ENCODE data around the gene ZNF618.
"Not testable (repeated sequence)": the region's sequence is repeated elsewhere in the genome, so short reads cannot be mapped to it uniquely, and the experiment has no call there.

The ZNF618 gene

GRCh38 chr9:114082763-114083412 is 206.8 kb downstream of the ZNF618 start:
- not testable (repeated sequence) for DNase-seq (ENCODE audit: low spot score)

DNA sequence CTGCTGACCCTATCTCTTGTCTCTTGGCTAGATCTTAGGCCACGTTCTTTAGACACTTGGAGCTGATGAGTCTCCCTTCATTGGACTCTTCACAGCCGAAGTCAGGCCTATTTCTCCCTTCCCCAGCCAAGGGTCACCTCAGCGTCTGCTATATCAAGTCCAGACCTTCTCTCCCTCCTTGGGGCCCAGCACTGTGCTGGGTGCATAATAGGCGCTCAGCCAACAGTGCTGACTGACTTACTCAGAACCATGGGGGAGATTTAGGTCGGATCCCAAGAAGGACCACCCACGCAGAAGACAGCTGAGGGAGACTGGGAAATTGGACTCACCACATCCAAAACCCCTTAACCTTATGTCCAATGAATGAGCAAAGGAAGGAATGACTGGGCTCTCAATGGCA is 207.6 kb downstream of the ZNF618 start:
- DNase-seq (ENCODE audit: low spot score), result no peak

DNA sequence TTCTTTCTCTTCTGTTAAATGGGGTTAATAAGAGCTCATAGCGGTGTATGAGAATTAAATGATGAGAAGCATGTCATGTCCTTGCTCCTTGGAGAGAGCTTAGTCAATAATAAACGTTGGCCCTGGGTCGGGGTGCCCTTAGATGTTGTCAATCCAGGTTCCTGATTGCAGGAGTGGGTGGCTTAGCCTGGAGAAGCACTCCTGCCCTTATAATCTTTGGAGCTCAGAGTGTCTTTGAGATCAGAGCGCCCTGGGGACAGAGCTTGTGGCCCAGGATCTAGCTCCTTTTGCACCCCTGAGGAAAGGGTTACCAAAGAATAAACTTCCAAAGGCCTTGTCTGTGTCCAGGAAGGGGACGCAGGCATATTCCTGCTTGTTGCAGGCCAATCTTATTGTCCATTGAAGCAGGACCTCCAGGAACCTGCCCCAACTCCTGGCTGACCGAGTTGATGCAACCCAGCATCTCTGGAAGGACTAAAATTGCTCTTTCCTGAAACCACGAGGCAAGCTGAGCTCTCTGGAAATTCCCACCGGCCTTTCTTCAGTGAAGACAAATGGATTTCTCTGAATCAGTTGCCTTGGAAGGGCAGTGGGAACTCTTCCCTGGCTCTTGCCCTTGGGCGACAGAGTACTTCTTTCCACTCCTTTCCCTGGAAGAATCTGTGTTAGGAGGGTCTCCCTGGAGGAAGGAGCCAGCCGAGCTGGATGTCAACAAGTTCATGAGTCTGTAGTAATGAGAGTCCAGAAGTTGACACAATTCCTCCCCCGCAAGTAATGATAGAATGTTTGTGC is 208.4 kb downstream of the ZNF618 start:
- DNase-seq (ENCODE audit: low spot score), result no peak

DNA sequence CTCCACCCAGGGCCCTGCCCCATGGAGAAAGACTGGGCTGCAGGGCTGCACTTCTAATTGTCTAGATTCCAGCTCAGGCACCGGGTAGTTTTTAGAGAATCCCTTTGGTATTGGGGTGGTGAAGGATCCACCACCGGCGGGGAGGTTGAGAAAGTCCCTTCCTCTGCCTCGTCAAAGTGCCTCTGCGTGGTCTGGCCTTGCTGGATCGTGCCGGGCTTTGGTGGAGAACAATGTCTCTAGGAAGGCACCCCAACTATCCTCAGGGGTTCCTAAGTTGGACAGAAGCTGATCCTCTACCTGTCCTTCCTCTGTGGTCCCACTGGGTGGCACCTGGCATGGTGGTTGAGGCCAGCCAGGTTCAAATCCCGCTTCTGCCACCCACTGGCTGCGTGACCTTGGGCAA is 209.3 kb downstream of the ZNF618 start:
- no peak for DNase-seq (ENCODE audit: low spot score)

DNA sequence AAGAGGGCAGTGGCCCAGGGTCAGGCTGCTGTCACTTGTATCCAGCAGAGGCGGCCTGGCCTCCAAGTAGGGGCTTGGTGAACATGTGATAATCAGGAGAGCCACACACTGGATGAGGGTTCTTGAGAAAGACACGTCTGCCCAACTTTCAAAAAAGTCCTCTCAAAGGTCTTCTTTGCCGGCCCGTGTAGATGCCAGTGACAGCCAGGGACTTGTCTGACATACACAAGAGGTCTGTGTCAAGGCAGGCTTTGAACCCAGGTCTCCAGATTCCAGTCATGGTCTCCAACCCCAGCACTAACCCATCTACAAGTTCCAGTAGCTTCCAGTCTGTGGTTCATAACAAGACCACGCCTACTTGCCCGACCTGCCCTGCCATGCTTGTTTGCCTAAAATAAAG is 209.9 kb downstream of the ZNF618 start:
- no peak for DNase-seq (ENCODE audit: low spot score)

- no peak for DNase-seq (ENCODE audit: low spot score)
These were observed 210.5 kb downstream of the ZNF618 start for GRCh38 chr9:114086607-114087006.

- no peak for DNase-seq (ENCODE audit: low spot score)
These were observed 211.6 kb downstream of the ZNF618 start for GRCh38 chr9:114087721-114088120.

- no peak for DNase-seq (ENCODE audit: low spot score)
These were observed 212.6 kb downstream of the ZNF618 start for GRCh38 chr9:114088571-114089170.

GRCh38 chr9:114089206-114089840 is 213.2 kb downstream of the ZNF618 start:
- no peak for DNase-seq (ENCODE audit: low spot score)

- no peak for DNase-seq (ENCODE audit: low spot score)
These were observed 214.7 kb downstream of the ZNF618 start for GRCh38 chr9:114090798-114091197.

DNA sequence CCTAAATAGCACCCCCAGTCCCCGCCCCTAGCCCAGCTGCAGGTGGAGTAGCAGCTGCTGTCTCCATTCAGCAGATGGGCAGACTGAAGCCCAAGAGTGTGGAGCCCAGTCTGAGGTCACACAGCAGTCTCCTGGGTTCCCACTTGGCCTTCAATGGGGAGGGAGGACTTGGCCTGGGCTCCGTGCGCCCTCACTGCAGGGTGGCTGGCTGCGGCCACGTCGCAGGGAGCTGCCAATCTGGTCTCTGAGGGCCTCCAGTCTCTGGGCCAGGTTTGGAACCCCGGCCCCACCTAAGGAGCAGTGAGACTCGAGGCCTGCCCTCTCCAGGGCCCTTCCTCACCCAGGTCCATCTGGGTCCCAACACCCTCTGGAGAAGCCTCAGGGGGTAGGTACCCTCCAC is 215.6 kb downstream of the ZNF618 start:
- no peak for DNase-seq (ENCODE audit: low spot score)

DNA sequence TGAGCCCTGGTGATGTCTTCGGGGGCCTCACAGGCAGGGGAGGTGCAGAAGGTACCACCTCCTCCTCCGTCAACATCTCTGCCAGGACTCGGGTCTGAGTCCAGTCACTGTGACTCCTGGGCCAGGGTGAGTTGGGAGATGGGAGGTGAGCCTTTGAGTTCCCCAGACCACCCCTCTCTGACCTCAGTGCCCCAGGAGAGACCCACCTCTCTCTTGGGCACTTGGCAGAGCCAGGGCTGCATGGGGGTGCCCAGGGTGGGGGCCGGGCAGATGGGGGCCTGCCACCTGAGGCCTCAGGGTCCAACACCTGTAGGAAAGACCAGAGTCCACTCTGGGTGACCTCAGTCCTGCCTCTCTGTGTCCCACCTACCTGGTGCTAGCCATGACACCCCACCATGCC is 216.2 kb downstream of the ZNF618 start:
- no peak for DNase-seq (ENCODE audit: low spot score)

DNA sequence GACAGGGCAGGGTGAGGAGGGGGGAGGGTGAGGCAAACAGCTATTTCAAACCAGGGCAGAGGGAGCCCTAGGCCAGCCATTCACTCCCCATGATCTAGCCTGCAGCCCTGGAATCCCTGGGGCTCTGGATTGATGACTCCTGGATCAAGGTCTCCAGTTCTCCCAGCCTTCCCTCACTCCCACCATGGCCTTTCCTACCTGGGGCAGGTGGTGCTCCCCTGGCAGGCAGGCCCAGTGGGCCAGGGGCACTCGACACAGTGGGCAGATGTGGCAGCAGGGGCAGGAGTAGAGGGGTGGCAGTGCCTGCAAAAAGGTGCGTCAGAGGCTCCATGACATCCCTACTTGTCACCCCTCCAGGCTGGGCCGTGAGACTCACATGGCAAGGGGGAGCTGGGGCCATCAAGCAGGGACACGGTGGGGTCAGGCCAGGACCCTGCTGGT is 216.9 kb downstream of the ZNF618 start:
- no peak for DNase-seq (ENCODE audit: low spot score)

- DNase-seq (ENCODE audit: low spot score), result no peak
These were observed 217.8 kb downstream of the ZNF618 start for GRCh38 chr9:114093761-114094505.

- DNase-seq (ENCODE audit: low spot score), result no peak
These were observed 218.9 kb downstream of the ZNF618 start for GRCh38 chr9:114094971-114095370.

DNA sequence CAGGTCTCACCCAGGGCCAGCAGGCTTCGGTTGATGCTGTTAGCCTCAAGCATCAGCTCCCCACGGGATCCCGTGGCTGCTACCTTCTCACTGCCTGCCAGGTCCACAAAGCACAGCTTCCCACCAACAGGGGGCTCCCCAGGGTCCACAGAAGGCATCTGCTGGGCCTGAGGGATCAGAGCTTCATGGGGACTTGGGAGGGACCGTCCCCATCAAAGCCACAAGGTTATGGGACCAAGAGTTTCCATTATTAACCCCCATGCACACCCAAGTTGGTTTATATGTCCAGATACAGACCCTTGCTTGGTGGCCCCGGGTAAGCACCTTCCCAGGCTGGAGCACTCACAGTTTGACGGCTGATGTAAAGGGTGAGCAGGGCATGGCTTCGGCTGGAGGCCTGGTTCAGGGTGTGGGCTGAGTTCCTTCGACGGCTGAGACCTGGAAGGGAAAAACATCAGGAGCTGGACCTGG is 220.0 kb downstream of the ZNF618 start:
- DNase-seq (ENCODE audit: low spot score), result no peak

DNA sequence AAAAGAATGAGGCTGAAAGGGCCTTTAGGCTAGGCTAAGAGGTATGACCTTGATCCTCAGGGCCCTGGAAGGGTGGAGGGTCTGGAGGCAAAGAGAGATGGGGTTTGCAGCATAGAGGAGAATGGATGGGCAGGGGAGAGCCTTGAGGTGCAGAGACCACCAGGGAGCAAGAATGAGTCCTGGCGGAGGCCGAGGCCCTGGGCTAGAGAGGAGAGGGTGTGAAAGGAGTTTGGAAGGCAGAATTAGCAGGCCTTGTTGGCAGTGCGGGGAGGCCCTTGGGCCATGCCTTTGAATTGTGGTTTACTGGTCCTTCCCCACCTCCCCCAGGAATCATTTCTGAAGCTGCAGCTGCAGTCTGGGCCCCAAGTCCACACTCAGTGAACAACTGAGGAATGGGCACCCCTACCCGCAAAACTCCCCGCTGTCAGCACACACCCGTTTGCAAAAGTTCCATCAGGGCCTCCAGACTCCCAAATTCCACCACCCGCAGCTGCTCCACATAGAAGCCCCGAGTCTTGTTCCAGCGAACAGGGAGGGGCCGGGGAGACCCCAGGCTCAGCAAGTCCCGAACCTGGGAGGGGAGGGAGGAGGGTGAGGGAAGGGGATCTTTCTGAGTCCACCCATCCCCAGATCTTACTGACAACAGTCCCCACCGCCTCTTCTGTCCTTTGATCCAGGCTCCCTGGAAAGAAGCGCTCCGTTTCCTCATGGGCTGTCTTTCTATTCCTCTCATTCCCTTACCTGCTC is 220.9 kb downstream of the ZNF618 start:
- no peak for DNase-seq (ENCODE audit: low spot score)

- no peak for DNase-seq (ENCODE audit: low spot score)
These were observed 221.5 kb downstream of the ZNF618 start for GRCh38 chr9:114097613-114098020.

- DNase-seq (ENCODE audit: low spot score), result peak; percentile 21
These were observed 222.2 kb downstream of the ZNF618 start for GRCh38 chr9:114098021-114098935.
